Measurements from ENCODE around the gene IGFLR1. TPM values are rescaled to one million over a fixed set of nuclear protein-coding genes. Genes with fewer than 3 reads are reported as not detected.
"Not testable (repeated sequence)": the region's sequence is repeated elsewhere in the genome, so short reads cannot be mapped to it uniquely, and the experiment has no call there.

Gene IGFLR1
- total RNA-seq, 2 experiments from 2014 or later: 79.2 to 80.6 TPM

DNA sequence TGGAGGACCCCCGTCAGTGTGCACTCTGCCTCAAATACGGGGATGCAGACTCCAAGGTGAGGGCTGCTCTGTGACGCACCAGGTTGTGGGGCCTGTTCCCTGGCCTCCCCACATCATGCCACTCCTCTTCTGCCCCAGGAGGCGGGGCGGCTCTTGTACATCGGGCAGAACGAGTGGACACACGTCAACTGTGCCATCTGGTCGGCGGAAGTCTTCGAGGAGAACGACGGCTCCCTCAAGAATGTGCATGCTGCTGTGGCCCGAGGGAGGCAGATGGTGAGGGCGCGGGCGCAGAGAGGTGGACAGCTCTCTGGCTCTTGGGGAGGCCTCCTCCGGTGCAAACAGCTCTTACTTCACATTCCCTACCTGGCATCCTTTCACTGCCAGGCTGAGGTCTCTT lies 13.2 kb downstream of the IGFLR1 start:
- Mint-ChIP-seq H3K4me3 (no peak overlapping the region), H3K4me1 (no peaks in the 10 kb centered on the region), H3K27ac (no peak overlapping the region), H3K27me3 (no peaks in the 10 kb centered on the region), H3K36me3 (peaks cover 30% of the 10 kb centered on the region), H3K9me3 (no peaks in the 10 kb centered on the region)
- no peak for DNase-seq

DNA sequence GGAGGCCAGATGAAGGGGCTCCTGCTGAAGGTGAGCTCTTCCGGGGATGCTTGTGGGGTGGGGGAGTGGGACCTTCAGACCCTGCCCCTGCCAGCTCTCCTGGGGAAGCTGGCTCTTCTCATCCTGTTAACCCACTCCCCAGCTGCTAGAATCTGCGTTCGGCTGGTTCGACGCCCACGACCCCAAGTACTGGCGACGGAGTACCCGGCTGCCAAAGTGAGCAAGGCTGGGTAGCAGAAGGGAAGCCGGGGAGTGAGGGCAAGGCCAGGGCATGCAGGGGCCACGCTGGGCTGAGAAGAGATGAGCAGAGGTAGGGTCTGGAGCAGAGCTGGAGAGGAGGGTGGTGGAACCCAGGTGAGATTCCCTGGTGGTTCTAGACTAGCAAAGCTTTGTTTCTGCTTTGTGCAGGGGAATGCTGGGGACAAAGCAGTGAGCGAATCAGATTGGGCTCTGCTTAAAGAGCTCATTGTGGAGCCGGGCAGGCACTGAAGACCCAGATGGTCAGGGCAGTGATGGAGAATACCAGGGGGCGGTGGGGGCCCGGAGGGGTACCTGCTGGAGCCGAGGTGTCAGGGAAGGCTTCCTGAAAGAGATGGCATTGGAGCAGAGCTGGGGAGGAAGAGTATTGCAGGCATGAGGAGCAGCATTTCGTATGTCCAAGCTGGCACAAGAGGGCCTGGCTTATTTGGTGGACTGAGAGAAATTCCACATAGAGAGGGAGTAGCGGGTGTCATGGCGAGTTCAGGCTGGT lies 14.1 kb downstream of the IGFLR1 start:
- H3K9me3 Mint-ChIP-seq: no peaks in the 10 kb centered on the region
- H3K27ac Mint-ChIP-seq: no peak overlapping the region
- peaks cover 1% of the 10 kb centered on the region for H3K4me1 Mint-ChIP-seq
- H3K27me3 Mint-ChIP-seq: no peaks in the 10 kb centered on the region
- H3K36me3 Mint-ChIP-seq: peaks cover 35% of the 10 kb centered on the region
- no peak for DNase-seq
- no peak overlapping the region for H3K4me3 Mint-ChIP-seq

- H3K4me3 Mint-ChIP-seq: no peak overlapping the region
- no peaks in the 10 kb centered on the region for H3K27me3 Mint-ChIP-seq
- H3K27ac Mint-ChIP-seq: no peak overlapping the region
- DNase-seq: no peak
- peaks cover 2% of the 10 kb centered on the region for H3K4me1 Mint-ChIP-seq
- no peaks in the 10 kb centered on the region for H3K9me3 Mint-ChIP-seq
- H3K36me3 Mint-ChIP-seq: peaks cover 40% of the 10 kb centered on the region
Measured at GRCh38 chr19:35727053-35727955, 14.9 kb downstream of the IGFLR1 start.

DNA sequence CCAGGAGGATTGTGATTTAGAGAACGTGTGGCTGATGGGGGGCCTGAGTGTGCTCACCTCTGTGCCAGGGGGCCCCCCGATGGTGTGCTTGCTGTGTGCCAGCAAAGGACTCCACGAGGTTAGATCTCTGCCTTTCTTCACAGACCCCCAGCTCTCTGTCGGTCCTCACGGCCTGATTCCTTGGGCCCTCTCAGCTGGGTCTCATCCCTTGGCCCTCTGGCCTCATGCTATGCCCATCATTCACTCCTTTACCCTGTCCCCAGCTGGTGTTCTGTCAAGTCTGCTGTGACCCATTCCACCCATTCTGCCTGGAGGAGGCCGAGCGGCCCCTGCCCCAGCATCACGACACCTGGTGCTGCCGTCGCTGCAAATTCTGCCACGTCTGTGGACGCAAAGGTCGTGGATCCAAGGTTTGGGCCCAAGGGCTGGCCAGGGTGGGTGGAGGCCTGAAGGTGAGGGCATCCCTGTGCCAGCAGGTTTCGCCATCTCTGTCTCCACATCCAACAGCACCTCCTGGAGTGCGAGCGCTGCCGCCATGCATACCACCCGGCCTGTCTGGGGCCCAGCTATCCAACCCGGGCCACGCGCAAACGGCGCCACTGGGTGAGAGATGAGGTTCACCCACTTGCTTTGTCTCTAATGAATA lies 16.9 kb downstream of the IGFLR1 start:
- no peak overlapping the region for H3K4me3 Mint-ChIP-seq
- H3K9me3 Mint-ChIP-seq: no peaks in the 10 kb centered on the region
- no peaks in the 10 kb centered on the region for H3K27me3 Mint-ChIP-seq
- peaks cover 9% of the 10 kb centered on the region for H3K4me1 Mint-ChIP-seq
- no peak for DNase-seq
- no peak overlapping the region for H3K27ac Mint-ChIP-seq
- H3K36me3 Mint-ChIP-seq: peaks cover 41% of the 10 kb centered on the region

GRCh38 chr19:35724560-35724959 lies 17.7 kb downstream of the IGFLR1 start:
- Mint-ChIP-seq H3K27me3 (no peaks in the 10 kb centered on the region), H3K4me3 (no peak overlapping the region), H3K36me3 (peaks cover 43% of the 10 kb centered on the region), H3K9me3 (no peaks in the 10 kb centered on the region), H3K4me1 (peaks cover 13% of the 10 kb centered on the region), H3K27ac (no peak overlapping the region)
- DNase-seq: no peak

DNA sequence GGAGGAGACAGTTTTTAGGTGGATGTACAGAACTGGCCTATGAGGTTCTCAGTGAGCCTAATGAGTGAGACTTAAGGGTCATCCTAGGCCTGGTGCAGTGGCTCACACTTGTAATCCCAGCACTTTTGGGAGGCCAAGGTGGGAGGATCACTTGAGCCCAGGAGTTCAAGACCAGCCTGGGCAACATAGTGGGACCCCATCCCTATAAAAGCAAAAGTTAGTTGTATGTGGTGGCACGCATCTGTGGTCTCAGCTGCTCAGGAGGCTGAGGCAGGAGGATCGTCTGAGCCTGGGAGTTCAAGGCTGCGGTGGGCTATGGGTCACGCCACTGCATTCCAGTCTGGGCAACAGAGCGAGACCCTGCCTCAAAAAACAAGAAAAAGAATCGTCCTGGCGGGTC lies 18.1 kb downstream of the IGFLR1 start:
- H3K27ac Mint-ChIP-seq: peak overlapping the region; percentile 51
- not testable (repeated sequence) for H3K27me3 Mint-ChIP-seq

DNA sequence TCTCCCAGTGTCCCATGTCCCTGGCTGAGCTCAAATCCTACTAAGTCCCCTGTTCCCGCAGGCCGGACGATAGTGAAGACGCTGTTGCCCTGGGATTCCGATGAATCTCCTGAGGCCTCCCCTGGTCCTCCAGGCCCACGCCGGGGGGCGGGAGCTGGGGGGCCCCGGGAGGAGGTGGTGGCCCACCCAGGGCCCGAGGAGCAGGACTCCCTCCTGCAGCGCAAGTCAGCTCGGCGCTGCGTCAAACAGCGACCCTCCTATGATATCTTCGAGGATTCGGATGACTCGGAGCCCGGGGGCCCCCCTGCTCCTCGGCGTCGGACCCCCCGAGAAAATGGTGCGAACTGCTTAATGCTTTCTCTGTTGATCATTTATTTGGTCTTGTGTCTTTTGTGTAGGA lies 18.6 kb downstream of the IGFLR1 start:
- Mint-ChIP-seq H3K36me3 (peaks cover 48% of the 10 kb centered on the region), H3K9me3 (no peaks in the 10 kb centered on the region), H3K27ac (peak overlapping the region; percentile 51), H3K4me1 (peaks cover 21% of the 10 kb centered on the region), H3K27me3 (peaks cover 7% of the 10 kb centered on the region), H3K4me3 (no peak overlapping the region)
- DNase-seq: no peak

More for the DNA sequence above, 18.1 kb downstream of the IGFLR1 start:
- DNase-seq, H3K4me3 Mint-ChIP-seq, H3K9me3 Mint-ChIP-seq: not testable (repeated sequence)
- peaks cover 47% of the 10 kb centered on the region for H3K36me3 Mint-ChIP-seq
- H3K4me1 Mint-ChIP-seq: peaks cover 17% of the 10 kb centered on the region

DNA sequence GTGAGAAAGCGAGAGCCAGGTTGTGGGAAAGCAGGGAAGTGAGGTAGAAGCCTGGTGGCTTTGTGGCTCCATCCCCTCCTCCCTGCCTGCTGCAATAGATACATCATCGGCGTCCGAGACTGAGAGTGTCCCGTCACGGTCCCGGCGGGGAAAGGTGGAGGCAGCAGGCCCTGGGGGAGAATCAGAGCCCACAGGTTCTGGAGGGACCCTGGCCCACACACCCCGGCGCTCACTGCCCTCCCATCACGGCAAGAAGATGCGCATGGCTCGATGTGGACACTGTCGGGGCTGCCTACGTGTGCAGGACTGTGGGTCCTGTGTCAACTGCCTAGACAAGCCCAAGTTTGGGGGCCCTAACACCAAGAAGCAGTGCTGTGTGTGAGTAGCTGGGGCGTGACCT lies 19.4 kb downstream of the IGFLR1 start:
- peaks cover 23% of the 10 kb centered on the region for H3K4me1 Mint-ChIP-seq
- peaks cover 48% of the 10 kb centered on the region for H3K36me3 Mint-ChIP-seq
- H3K27me3 Mint-ChIP-seq: peaks cover 12% of the 10 kb centered on the region
- no peaks in the 10 kb centered on the region for H3K9me3 Mint-ChIP-seq
- H3K4me3 Mint-ChIP-seq: no peak overlapping the region
- no peak for DNase-seq
- no peak overlapping the region for H3K27ac Mint-ChIP-seq

GRCh38 chr19:35722461-35722860 lies 19.8 kb downstream of the IGFLR1 start:
- Mint-ChIP-seq H3K4me1 (peaks cover 23% of the 10 kb centered on the region), H3K9me3 (no peaks in the 10 kb centered on the region), H3K36me3 (peaks cover 48% of the 10 kb centered on the region), H3K27ac (no peak overlapping the region), H3K4me3 (no peak overlapping the region), H3K27me3 (peaks cover 12% of the 10 kb centered on the region)
- no peak for DNase-seq

- Mint-ChIP-seq H3K9me3 (no peaks in the 10 kb centered on the region), H3K36me3 (peaks cover 56% of the 10 kb centered on the region), H3K4me1 (peaks cover 27% of the 10 kb centered on the region), H3K4me3 (peak overlapping the region; percentile 55), H3K27ac (peak overlapping the region; percentile 56), H3K27me3 (peaks cover 16% of the 10 kb centered on the region)
- DNase-seq: no peak
Measured at GRCh38 chr19:35721374-35721773, 20.9 kb downstream of the IGFLR1 start.

DNA sequence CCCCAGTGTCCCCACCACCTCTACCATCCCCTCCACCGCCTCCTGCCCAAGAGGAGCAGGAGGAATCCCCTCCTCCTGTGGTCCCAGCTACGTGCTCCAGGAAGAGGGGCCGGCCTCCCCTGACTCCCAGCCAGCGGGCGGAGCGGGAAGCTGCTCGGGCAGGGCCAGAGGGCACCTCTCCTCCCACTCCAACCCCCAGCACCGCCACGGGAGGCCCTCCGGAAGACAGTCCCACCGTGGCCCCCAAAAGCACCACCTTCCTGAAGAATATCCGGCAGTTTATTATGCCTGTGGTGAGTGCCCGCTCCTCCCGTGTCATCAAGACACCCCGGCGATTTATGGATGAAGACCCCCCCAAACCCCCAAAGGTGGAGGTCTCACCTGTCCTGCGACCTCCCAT lies 21.6 kb downstream of the IGFLR1 start:
- no peak for DNase-seq
- peaks cover 59% of the 10 kb centered on the region for H3K36me3 Mint-ChIP-seq
- no peaks in the 10 kb centered on the region for H3K9me3 Mint-ChIP-seq
- H3K4me3 Mint-ChIP-seq: no peak overlapping the region
- H3K27ac Mint-ChIP-seq: peak overlapping the region; percentile 72
- H3K4me1 Mint-ChIP-seq: peaks cover 29% of the 10 kb centered on the region
- H3K27me3 Mint-ChIP-seq: peaks cover 16% of the 10 kb centered on the region

DNA sequence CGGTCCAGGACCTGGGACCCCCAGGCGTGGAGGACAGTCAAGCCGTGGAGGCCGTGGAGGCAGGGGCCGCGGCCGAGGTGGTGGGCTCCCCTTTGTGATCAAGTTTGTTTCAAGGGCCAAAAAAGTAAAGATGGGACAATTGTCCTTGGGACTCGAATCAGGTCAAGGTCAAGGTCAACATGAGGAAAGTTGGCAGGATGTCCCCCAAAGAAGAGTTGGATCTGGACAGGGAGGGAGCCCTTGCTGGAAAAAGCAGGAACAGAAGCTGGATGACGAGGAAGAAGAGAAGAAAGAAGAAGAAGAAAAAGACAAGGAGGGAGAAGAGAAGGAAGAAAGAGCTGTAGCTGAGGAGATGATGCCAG lies 22.1 kb downstream of the IGFLR1 start:
- no peak for DNase-seq
- no peaks in the 10 kb centered on the region for H3K9me3 Mint-ChIP-seq
- H3K4me1 Mint-ChIP-seq: peaks cover 30% of the 10 kb centered on the region
- peaks cover 16% of the 10 kb centered on the region for H3K27me3 Mint-ChIP-seq
- peak overlapping the region; percentile 74 for H3K27ac Mint-ChIP-seq
- H3K36me3 Mint-ChIP-seq: peaks cover 61% of the 10 kb centered on the region
- H3K4me3 Mint-ChIP-seq: peak overlapping the region; percentile 93

GRCh38 chr19:35719402-35720162 lies 22.7 kb downstream of the IGFLR1 start:
- no peak for DNase-seq
- Mint-ChIP-seq H3K27ac (peak overlapping the region; percentile 94), H3K4me3 (peak overlapping the region; percentile 93), H3K36me3 (peaks cover 66% of the 10 kb centered on the region), H3K27me3 (peaks cover 16% of the 10 kb centered on the region), H3K4me1 (peaks cover 33% of the 10 kb centered on the region), H3K9me3 (no peaks in the 10 kb centered on the region)

GRCh38 chr19:35718345-35719041 lies 23.8 kb downstream of the IGFLR1 start:
- Mint-ChIP-seq H3K36me3 (peaks cover 72% of the 10 kb centered on the region), H3K4me1 (peaks cover 37% of the 10 kb centered on the region), H3K27ac (peak overlapping the region; percentile 94), H3K4me3 (peak overlapping the region; percentile 93), H3K9me3 (no peaks in the 10 kb centered on the region), H3K27me3 (peaks cover 16% of the 10 kb centered on the region)
- peak; percentile 79 for DNase-seq
